ENCODE data around the gene RIMOC1. TPM values are rescaled to one million over a fixed set of nuclear protein-coding genes. Genes with fewer than 3 reads are reported as not detected.

The RIMOC1 gene
- total and polyA plus RNA-seq, 2 donors (not counting 1 experiment from before 2014, with no cell fraction given) = 5.3 to 33.1 TPM

GRCh38 chr5:41883936-41884335 is 20.2 kb upstream of the RIMOC1 start:
- POLR2A ChIA-PET = no interaction called here
- Histone ChIP-seq H3K4me2 (replicated peaks; ENCODE audit: low read depth, low read length, poor library complexity, severe bottlenecking) (no peak overlapping the region), H3K4me1 (ENCODE audit: control insufficient read depth in 2 of 2, insufficient read depth in 2 of 2, low read length in 2 of 2) (no peaks in the 10 kb centered on the region), H3K4me3 (ENCODE audit: control extremely low read depth in 1 of 5, extremely low read depth in 1 of 5, insufficient read depth in 1 of 5, low read depth in 2 of 5, low read length in 4 of 5) (no peak overlapping the region), H3K9me3 (ENCODE audit: control extremely low read depth in 1 of 3, control insufficient read depth in 2 of 3, insufficient read depth in 1 of 3, low read length in 2 of 3) (no peaks in the 10 kb centered on the region), H3K79me2 (ENCODE audit: control insufficient read depth, insufficient read depth, low read length) (no peaks in the 10 kb centered on the region), H3K36me3 (replicated peaks in 1 of 2; ENCODE audit: control extremely low read depth in 1 of 2, control insufficient read depth in 1 of 2, extremely low read depth in 1 of 2, insufficient read depth in 2 of 2, low read length in 1 of 2) (no peaks in the 10 kb centered on the region), H3K27ac (ENCODE audit: low read length in 2 of 2) (no peak overlapping the region), H2AFZ (ENCODE audit: insufficient read depth, low read depth, low read length, poor library complexity, severe bottlenecking) (no peak overlapping the region), H4K20me1 (ENCODE audit: control insufficient read depth, insufficient read depth, low read length, poor library complexity, severe bottlenecking) (no peaks in the 10 kb centered on the region), H3K9ac (ENCODE audit: low read length) (no peak overlapping the region), H3K27me3 (replicated peaks in 1 of 4; ENCODE audit: control extremely low read depth in 1 of 4, control insufficient read depth in 3 of 4, insufficient read depth in 4 of 4, low read length in 3 of 4) (peaks cover 0 to 16% (median under 1%) of the 10 kb centered on the region in 4 experiments)
- TF ChIP-seq, protein P1, sequence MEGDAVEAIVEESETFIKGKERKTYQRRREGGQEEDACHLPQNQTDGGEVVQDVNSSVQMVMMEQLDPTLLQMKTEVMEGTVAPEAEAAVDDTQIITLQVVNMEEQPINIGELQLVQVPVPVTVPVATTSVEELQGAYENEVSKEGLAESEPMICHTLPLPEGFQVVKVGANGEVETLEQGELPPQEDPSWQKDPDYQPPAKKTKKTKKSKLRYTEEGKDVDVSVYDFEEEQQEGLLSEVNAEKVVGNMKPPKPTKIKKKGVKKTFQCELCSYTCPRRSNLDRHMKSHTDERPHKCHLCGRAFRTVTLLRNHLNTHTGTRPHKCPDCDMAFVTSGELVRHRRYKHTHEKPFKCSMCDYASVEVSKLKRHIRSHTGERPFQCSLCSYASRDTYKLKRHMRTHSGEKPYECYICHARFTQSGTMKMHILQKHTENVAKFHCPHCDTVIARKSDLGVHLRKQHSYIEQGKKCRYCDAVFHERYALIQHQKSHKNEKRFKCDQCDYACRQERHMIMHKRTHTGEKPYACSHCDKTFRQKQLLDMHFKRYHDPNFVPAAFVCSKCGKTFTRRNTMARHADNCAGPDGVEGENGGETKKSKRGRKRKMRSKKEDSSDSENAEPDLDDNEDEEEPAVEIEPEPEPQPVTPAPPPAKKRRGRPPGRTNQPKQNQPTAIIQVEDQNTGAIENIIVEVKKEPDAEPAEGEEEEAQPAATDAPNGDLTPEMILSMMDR (IDR thresholded peaks at IDR 0.05) = no peak
- no peak for TF ChIP-seq EZH2 (IDR thresholded peaks at IDR 0.05; ENCODE audit: borderline replicate concordance, insufficient read depth, low read depth, low read length, poor library complexity, severe bottlenecking)
- Mint-ChIP-seq H3K9me3 (ENCODE audit: insufficient read depth) (no peaks in the 10 kb centered on the region), H3K27ac (no peak overlapping the region), H3K4me1 (no peaks in the 10 kb centered on the region), H3K27me3 (peaks cover 39% of the 10 kb centered on the region), H3K4me3 (no peak overlapping the region)
- ATAC-seq (ENCODE audit: low read depth) (no peak), DNase-seq (no peak)
- WGBS (ENCODE audit: insufficient coverage) = no CpG with 5 or more reads among the region's 2 CpGs
- CTCF ChIA-PET = no interaction called here
- intact Hi-C loops (cut with micrococcal nuclease) = no loop called here

GRCh38 chr5:41885286-41885685 is 18.9 kb upstream of the RIMOC1 start:
- no peaks in the 10 kb centered on the region for H4K20me1 ChIP-seq (ENCODE audit: control insufficient read depth, insufficient read depth, low read length, poor library complexity, severe bottlenecking)
- no peak overlapping the region for H3K9ac ChIP-seq (ENCODE audit: low read length)
- no peak overlapping the region for H3K4me3 ChIP-seq (ENCODE audit: control extremely low read depth in 1 of 5, extremely low read depth in 1 of 5, insufficient read depth in 1 of 5, low read depth in 2 of 5, low read length in 4 of 5)
- no peak overlapping the region for H2AFZ ChIP-seq (ENCODE audit: insufficient read depth, low read depth, low read length, poor library complexity, severe bottlenecking)
- peaks cover 37% of the 10 kb centered on the region for H3K27me3 Mint-ChIP-seq
- no peak overlapping the region for H3K4me3 Mint-ChIP-seq
- TF ChIP-seq, protein P1 (IDR thresholded peaks at IDR 0.05) = no peak
- TF ChIP-seq EZH2 (IDR thresholded peaks at IDR 0.05; ENCODE audit: borderline replicate concordance, insufficient read depth, low read depth, low read length, poor library complexity, severe bottlenecking) = no peak
- H3K27ac Mint-ChIP-seq = no peak overlapping the region
- no peaks in the 10 kb centered on the region for H3K9me3 Mint-ChIP-seq (ENCODE audit: insufficient read depth)
- CTCF ChIA-PET = no interaction called here
- POLR2A ChIA-PET = no interaction called here
- no peak overlapping the region for H3K4me2 ChIP-seq (replicated peaks; ENCODE audit: low read depth, low read length, poor library complexity, severe bottlenecking)
- H3K4me1 Mint-ChIP-seq = no peaks in the 10 kb centered on the region
- no peaks in the 10 kb centered on the region for H3K4me1 ChIP-seq (ENCODE audit: control insufficient read depth in 2 of 2, insufficient read depth in 2 of 2, low read length in 2 of 2)
- H3K79me2 ChIP-seq (ENCODE audit: control insufficient read depth, insufficient read depth, low read length) = no peaks in the 10 kb centered on the region
- no peaks in the 10 kb centered on the region for H3K9me3 ChIP-seq (ENCODE audit: control extremely low read depth in 1 of 3, control insufficient read depth in 2 of 3, insufficient read depth in 1 of 3, low read length in 2 of 3)
- no peak for DNase-seq
- intact Hi-C loops (cut with micrococcal nuclease) = no loop called here
- H3K27ac ChIP-seq (ENCODE audit: low read length in 2 of 2) = no peak overlapping the region
- no peak for ATAC-seq (ENCODE audit: low read depth)
- H3K36me3 ChIP-seq (replicated peaks in 1 of 2; ENCODE audit: control extremely low read depth in 1 of 2, control insufficient read depth in 1 of 2, extremely low read depth in 1 of 2, insufficient read depth in 2 of 2, low read length in 1 of 2) = no peaks in the 10 kb centered on the region
- H3K27me3 ChIP-seq (replicated peaks in 1 of 4; ENCODE audit: control extremely low read depth in 1 of 4, control insufficient read depth in 3 of 4, insufficient read depth in 4 of 4, low read length in 3 of 4) = peaks cover 0 to 27% (median 3%) of the 10 kb centered on the region in 4 experiments

Data from B cell (primary cell).